Ascending aorta (tissue), 2 donors: ENCODE measurements around the gene OR10C1. TPM values are rescaled to one million over a fixed set of nuclear protein-coding genes. Genes with fewer than 3 reads are reported as not detected.

Experiments used
- DNase-seq, 2 donors: peaks; one replicate each; pipeline ENCODE4 v3.0.0-alpha.2; 2019; ENCODE audit warnings: low spot score in 2 of 2
- H3K27ac ChIP-seq, 2 donors: fragments of 200-600 bp; sonication (generic); one replicate each; pipeline ENCODE4 v1.5.1; 2016 to 2017; ENCODE audit warnings: mild to moderate bottlenecking in 1 of 2
- H3K27me3 ChIP-seq: fragments of 200-600 bp; sonication (generic); one replicate; pipeline ENCODE4 v1.5.1; 2017
- H3K36me3 ChIP-seq, 2 donors: fragments of 200-600 bp; sonication (generic); one replicate each; pipeline ENCODE4 v1.5.1; 2016
- H3K4me1 ChIP-seq, 2 donors: fragments of 200-600 bp; sonication (generic); one replicate each; pipeline ENCODE4 v1.5.1; 2016 to 2017; ENCODE audit warnings: mild to moderate bottlenecking in 1 of 2
- H3K4me3 ChIP-seq, 2 donors: fragments of 200-600 bp; sonication (generic); one replicate each; pipeline ENCODE4 v1.5.1; 2016 to 2017; ENCODE audit warnings: mild to moderate bottlenecking in 1 of 2
- H3K9me3 ChIP-seq, 2 donors: fragments of 200-600 bp; sonication (generic); one replicate each; pipeline ENCODE4 v1.5.1; 2016
- intact Hi-C: fragments of 100-400 bp; cut with DNase I; formaldehyde crosslinking; loops from one replicate; pipeline ENCODE4 v1.15.1; 2023
- total RNA-seq: library from RNA; depleted of rRNA; stranded (reverse); fragments of >200 nt; gene quantifications from one replicate; pipeline ENCODE4 v1.1.0, GENCODE V29; 2016
- TF ChIP-seq, protein P1 (sequence below), 3 experiments: fragments of 200-600 bp in 2 of 3; fragments of 450-650 bp in 1 of 3; sonication (generic) in 2 of 3; IDR thresholded peaks; one replicate each; pipeline ENCODE4 v1.5.1; 2016 to 2019; ENCODE audit warnings: antibody characterized with exemption in 3 of 3, mild to moderate bottlenecking in 1 of 3, moderate library complexity in 1 of 3

OR10C1 gene
- total RNA-seq, 1 donor from 2014 or later: not detected

DNA sequence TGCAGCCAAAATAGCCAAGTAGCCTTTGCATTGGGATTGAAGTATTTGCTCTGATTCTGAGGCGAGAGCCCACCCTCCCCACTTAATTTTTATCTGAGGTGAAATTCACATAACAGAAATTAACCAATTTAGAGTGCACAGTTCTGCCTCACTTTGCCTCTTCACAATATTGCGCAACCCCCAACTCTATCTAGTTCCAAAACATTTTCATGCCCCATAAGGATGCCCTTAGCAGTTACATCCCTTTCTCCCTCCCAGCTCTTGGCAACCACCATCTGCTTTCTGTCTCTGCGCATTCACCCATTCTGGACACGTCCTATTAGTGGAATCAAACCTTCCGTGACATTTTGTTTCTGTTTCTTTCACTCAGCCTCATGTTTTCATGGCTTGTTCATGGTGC is 39.6 kb downstream of the OR10C1 start:
- DNase-seq: no peak
- TF ChIP-seq, protein P1, sequence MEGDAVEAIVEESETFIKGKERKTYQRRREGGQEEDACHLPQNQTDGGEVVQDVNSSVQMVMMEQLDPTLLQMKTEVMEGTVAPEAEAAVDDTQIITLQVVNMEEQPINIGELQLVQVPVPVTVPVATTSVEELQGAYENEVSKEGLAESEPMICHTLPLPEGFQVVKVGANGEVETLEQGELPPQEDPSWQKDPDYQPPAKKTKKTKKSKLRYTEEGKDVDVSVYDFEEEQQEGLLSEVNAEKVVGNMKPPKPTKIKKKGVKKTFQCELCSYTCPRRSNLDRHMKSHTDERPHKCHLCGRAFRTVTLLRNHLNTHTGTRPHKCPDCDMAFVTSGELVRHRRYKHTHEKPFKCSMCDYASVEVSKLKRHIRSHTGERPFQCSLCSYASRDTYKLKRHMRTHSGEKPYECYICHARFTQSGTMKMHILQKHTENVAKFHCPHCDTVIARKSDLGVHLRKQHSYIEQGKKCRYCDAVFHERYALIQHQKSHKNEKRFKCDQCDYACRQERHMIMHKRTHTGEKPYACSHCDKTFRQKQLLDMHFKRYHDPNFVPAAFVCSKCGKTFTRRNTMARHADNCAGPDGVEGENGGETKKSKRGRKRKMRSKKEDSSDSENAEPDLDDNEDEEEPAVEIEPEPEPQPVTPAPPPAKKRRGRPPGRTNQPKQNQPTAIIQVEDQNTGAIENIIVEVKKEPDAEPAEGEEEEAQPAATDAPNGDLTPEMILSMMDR (IDR thresholded peaks at IDR 0.05): no peak
- Histone ChIP-seq H3K27ac (no peak overlapping the region), H3K4me1 (no peaks in the 10 kb centered on the region), H3K9me3 (no peaks in the 10 kb centered on the region), H3K36me3 (no peaks in the 10 kb centered on the region), H3K27me3 (no peaks in the 10 kb centered on the region), H3K4me3 (no peak overlapping the region)
- intact Hi-C loops: no loop called here

DNA sequence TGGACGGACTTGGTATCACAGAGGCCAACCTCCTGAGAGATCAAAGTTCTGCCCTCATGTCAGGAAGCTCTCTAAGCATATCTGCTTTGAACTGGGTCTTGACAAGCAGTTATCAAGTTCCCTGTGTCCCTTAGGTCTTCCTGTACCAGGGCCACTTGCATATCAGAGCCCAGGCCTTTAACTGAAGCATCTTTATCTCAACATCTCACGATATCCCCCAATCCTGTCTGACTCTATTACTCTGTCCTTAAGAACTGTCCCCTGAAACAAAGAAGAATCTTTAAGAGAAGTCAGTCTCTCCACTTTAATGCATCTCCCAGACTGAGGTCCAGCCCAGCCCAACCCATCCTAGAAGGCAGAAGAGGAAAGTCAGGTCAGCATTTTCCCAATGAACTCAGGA is 40.5 kb downstream of the OR10C1 start:
- intact Hi-C loops: no loop called here
- Histone ChIP-seq H3K4me1 (no peaks in the 10 kb centered on the region), H3K27me3 (no peaks in the 10 kb centered on the region), H3K9me3 (no peaks in the 10 kb centered on the region), H3K27ac (no peak overlapping the region), H3K4me3 (no peak overlapping the region), H3K36me3 (no peaks in the 10 kb centered on the region)
- TF ChIP-seq, protein P1 (IDR thresholded peaks at IDR 0.05): no peak
- no peak for DNase-seq

DNA sequence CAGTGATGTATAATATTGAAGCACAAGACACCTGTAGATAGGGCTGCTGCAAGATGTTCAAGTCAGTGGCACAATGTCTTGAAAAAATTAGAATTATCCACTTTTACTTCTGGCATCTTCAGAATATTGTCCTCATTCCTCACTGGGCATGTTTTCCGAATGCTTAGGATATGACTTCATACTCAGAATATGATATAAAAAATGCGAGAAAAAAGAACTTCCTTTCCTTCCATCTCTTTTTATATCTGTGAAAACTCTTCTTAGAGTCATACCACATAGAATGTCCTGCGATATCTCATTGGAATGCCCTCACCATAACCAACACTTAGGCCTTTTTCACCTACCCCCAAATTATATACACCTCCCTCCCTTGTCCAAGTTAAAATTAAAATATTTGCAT is 44.1 kb downstream of the OR10C1 start:
- no peak for DNase-seq
- Histone ChIP-seq H3K4me1 (no peaks in the 10 kb centered on the region), H3K27ac (no peak overlapping the region), H3K36me3 (no peaks in the 10 kb centered on the region), H3K9me3 (no peaks in the 10 kb centered on the region), H3K4me3 (no peak overlapping the region), H3K27me3 (no peaks in the 10 kb centered on the region)
- TF ChIP-seq, protein P1 (IDR thresholded peaks at IDR 0.05): no peak
- intact Hi-C loops: no loop called here

DNA sequence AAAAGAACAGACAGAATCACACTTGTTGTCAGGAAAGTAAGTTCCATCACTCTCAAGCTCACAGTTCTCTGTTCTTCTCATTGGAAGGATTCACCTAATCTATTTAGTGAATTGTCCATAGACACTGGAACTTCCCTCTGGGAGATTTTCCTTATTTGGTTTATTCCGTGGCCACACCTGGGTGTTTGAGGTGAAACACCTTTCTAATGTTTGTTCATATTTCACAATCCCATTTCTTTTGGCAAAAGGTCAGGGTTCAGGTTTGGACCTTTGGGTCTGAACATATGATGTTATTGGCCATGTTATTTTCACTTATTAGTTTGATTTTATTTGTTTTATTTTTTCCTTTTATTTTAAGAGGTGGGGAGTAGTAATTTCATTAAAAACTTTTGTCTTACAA is 44.6 kb downstream of the OR10C1 start:
- intact Hi-C loops: no loop called here
- no peak for DNase-seq
- Histone ChIP-seq H3K4me1 (no peaks in the 10 kb centered on the region), H3K4me3 (no peak overlapping the region), H3K9me3 (no peaks in the 10 kb centered on the region), H3K36me3 (no peaks in the 10 kb centered on the region), H3K27me3 (no peaks in the 10 kb centered on the region), H3K27ac (no peak overlapping the region)
- TF ChIP-seq, protein P1 (IDR thresholded peaks at IDR 0.05): no peak

- no peak overlapping the region for H3K4me3 ChIP-seq
- H3K27me3 ChIP-seq: no peaks in the 10 kb centered on the region
- intact Hi-C loops: no loop called here
- TF ChIP-seq, protein P1 (IDR thresholded peaks at IDR 0.05): no peak
- no peaks in the 10 kb centered on the region for H3K4me1 ChIP-seq
- no peak overlapping the region for H3K27ac ChIP-seq
- no peak for DNase-seq
- H3K9me3 ChIP-seq: no peaks in the 10 kb centered on the region
- no peaks in the 10 kb centered on the region for H3K36me3 ChIP-seq
Observed at GRCh38 chr6:29486577-29486976, 47.5 kb downstream of the OR10C1 start.

- DNase-seq: no peak
- no peaks in the 10 kb centered on the region for H3K27me3 ChIP-seq
- H3K27ac ChIP-seq: no peak overlapping the region
- intact Hi-C loops: no loop called here
- H3K36me3 ChIP-seq: no peaks in the 10 kb centered on the region
- no peak overlapping the region for H3K4me3 ChIP-seq
- H3K4me1 ChIP-seq: no peaks in the 10 kb centered on the region
- TF ChIP-seq, protein P1 (IDR thresholded peaks at IDR 0.05): no peak
- no peaks in the 10 kb centered on the region for H3K9me3 ChIP-seq
Observed at GRCh38 chr6:29487131-29487530, 48.0 kb downstream of the OR10C1 start.
